Thoracic aorta (tissue), 2 donors: ENCODE data around the gene KCNJ15. TPM values are rescaled to one million over a fixed set of nuclear protein-coding genes. Genes with fewer than 3 reads are reported as not detected.
A peak's percentile ranks its signal among the peaks of the same experiment; 100 is the strongest.

Source experiments
- ATAC-seq: fragments of 150-250 bp; one replicate; pipeline ENCODE4 v1.8.0; 2017; ENCODE audit warnings: low read depth; ENCODE audit not compliant: insufficient number of reproducible peaks, low FRiP score
- DNase-seq: peaks from one replicate; pipeline ENCODE4 v3.0.0-alpha.2; 2020; ENCODE audit warnings: low spot score
- H3K27ac ChIP-seq, 2 donors: fragments of 200-600 bp; sonication (generic); 1 replicate in 1 of 2; 2 replicates in 1 of 2; pipeline ENCODE4 v1.5.1; 2016; ENCODE audit warnings: mild to moderate bottlenecking in 2 of 2, moderate library complexity in 2 of 2
- H3K27me3 ChIP-seq: fragments of 200-600 bp; sonication (generic); replicated peaks from 2 replicates; pipeline ENCODE4 v1.6.0; 2016; ENCODE audit warnings: mild to moderate bottlenecking; ENCODE audit not compliant: insufficient read depth
- H3K36me3 ChIP-seq: fragments of 200-600 bp; sonication (generic); one replicate; pipeline ENCODE4 v1.5.1; 2016
- H3K4me1 ChIP-seq, 2 donors: fragments of 200-600 bp; sonication (generic); 1 replicate in 1 of 2; 2 replicates in 1 of 2; pipeline versions ENCODE4 v1.5.1 to v1.6.0; 2016; ENCODE audit warnings: low read depth in 2 of 2, mild to moderate bottlenecking in 1 of 2; ENCODE audit not compliant: control insufficient read depth in 1 of 2
- H3K4me3 ChIP-seq: fragments of 200-600 bp; sonication (generic); 2 replicates; pipeline ENCODE4 v1.5.1; 2016; ENCODE audit warnings: mild to moderate bottlenecking
- H3K9me3 ChIP-seq: fragments of 200-600 bp; sonication (generic); 2 replicates; pipeline ENCODE4 v1.5.1; 2016
- total RNA-seq, 2 donors: library from RNA; depleted of rRNA; stranded (reverse); fragments of >200 nt; gene quantifications; one replicate each; pipeline versions ENCODE4 v1.1.0 to v1.2.3, GENCODE V29; 2016
- TF ChIP-seq, protein P1 (sequence below): fragments of 200-600 bp; sonication (generic); IDR thresholded peaks from one replicate; pipeline ENCODE4 v1.5.1; 2019; ENCODE audit warnings: antibody characterized with exemption

KCNJ15 gene
- total RNA-seq, 2 donors from 2014 or later, result 0.41 to 1.8 TPM

DNA sequence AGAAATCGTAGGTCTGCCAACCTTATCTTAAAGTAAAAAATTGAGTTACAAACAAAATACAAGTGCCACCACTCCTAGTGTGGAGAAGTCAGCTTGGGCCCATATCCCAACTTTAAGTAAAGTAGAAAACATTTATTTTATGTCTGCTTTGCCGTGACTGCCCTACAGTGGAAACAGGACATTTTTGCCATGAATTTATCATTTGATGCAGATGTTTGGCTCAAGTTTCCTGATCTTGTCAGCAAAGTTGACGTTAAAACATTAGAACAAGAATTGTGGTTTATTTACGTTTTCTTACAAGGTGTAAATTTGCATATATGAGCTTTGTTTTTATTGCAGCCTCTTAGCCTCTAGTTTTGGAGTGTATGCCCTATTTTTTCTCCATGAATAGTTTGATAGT, 17.1 kb upstream of the KCNJ15 start:
- H3K9me3 ChIP-seq, result no peaks in the 10 kb centered on the region
- no peak overlapping the region for H3K4me3 ChIP-seq
- DNase-seq (no peak), ATAC-seq (no peak)
- H3K27ac ChIP-seq, result peak overlapping the region; percentile 92 to 93
- TF ChIP-seq, protein P1, sequence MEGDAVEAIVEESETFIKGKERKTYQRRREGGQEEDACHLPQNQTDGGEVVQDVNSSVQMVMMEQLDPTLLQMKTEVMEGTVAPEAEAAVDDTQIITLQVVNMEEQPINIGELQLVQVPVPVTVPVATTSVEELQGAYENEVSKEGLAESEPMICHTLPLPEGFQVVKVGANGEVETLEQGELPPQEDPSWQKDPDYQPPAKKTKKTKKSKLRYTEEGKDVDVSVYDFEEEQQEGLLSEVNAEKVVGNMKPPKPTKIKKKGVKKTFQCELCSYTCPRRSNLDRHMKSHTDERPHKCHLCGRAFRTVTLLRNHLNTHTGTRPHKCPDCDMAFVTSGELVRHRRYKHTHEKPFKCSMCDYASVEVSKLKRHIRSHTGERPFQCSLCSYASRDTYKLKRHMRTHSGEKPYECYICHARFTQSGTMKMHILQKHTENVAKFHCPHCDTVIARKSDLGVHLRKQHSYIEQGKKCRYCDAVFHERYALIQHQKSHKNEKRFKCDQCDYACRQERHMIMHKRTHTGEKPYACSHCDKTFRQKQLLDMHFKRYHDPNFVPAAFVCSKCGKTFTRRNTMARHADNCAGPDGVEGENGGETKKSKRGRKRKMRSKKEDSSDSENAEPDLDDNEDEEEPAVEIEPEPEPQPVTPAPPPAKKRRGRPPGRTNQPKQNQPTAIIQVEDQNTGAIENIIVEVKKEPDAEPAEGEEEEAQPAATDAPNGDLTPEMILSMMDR, result no peak
- no peaks in the 10 kb centered on the region for H3K27me3 ChIP-seq
- H3K4me1 ChIP-seq, result peaks cover 20 to 61% of the 10 kb centered on the region in 2 donors
- no peaks in the 10 kb centered on the region for H3K36me3 ChIP-seq

DNA sequence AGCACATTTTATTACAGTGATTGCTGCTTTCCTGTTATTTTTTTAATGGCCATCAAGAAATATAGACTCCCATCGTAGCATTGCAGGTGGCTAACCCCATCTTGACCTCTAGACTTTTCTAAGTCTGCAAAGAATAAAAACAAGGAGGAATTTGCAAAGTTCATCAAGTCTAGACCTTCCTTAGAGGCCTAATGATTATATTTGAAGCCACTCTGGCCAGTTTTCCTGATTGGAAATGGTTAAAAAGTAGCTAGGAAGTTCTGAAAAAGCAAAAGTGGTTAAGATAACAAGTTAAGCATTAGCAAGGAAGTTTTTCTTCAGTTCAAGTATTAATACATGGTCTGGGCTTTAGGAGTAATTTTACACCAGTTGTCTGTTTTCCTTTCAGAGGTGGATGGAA, 16.7 kb upstream of the KCNJ15 start:
- ATAC-seq (no peak), DNase-seq (no peak)
- peaks cover 20 to 66% of the 10 kb centered on the region in 2 donors for H3K4me1 ChIP-seq
- no peaks in the 10 kb centered on the region for H3K36me3 ChIP-seq
- no peak overlapping the region for H3K4me3 ChIP-seq
- peak overlapping the region; percentile 92 to 93 for H3K27ac ChIP-seq
- TF ChIP-seq, protein P1, result no peak
- H3K27me3 ChIP-seq, result no peaks in the 10 kb centered on the region
- H3K9me3 ChIP-seq, result no peaks in the 10 kb centered on the region

DNA sequence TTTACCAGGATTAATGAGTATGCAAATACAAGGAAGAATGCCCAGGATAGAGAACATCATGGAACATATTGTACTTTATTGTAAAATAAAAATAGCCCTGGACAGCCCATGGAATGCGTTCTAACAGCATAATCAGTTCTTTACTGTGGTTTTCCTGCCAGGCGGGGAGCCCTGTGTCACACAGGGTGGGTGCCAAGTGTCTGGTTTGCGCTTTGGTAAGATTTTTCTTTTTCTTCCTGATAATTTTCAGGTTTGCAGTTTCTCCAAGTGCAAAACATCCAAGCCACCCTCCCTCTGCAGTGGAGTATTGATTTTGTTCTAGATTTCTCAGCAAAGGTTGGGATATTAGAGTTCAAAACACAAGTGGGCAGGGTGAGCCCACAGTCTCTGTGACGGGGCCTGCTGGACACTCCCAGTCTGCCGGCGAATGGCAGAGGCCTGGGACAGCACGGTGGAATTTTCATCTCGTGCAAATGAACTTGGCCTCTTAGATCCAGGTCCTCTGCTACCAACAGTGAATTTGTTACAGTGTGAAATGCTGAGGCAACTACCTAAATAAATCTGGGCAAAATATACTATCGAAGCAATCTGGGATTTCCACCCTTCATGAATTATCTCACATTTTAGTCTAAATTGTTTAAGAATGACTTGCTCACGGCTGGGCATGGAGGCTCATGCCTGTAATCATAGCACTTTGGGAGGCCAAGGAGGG, 15.6 kb upstream of the KCNJ15 start:
- ATAC-seq (peak; percentile 60), DNase-seq (peak; percentile 16)
- Histone ChIP-seq H3K36me3 (no peaks in the 10 kb centered on the region), H3K4me1 (peaks cover 20 to 70% of the 10 kb centered on the region in 2 donors), H3K4me3 (no peak overlapping the region), H3K27ac (peak overlapping the region; percentile 92 to 93), H3K27me3 (no peaks in the 10 kb centered on the region), H3K9me3 (no peaks in the 10 kb centered on the region)
- TF ChIP-seq, protein P1, result no peak

DNA sequence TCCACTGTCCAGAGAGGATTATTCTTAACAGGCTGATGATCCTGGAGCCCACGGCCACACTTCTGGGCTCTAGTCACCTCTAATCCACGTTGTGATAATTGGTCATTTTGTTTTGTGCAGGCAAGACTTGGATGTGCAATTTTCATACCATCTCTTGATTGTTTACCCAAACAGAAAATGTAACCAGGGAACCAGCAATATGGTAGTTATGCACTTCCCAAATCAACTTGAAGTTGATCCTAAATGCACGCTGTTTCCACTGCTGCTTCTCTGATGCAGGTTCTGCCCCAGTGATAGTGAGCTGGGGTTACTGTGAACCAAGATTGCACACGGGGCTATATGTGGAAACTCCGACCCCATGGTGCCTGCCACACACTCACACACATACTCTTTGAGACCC, 14.7 kb upstream of the KCNJ15 start:
- TF ChIP-seq, protein P1, result no peak

DNA sequence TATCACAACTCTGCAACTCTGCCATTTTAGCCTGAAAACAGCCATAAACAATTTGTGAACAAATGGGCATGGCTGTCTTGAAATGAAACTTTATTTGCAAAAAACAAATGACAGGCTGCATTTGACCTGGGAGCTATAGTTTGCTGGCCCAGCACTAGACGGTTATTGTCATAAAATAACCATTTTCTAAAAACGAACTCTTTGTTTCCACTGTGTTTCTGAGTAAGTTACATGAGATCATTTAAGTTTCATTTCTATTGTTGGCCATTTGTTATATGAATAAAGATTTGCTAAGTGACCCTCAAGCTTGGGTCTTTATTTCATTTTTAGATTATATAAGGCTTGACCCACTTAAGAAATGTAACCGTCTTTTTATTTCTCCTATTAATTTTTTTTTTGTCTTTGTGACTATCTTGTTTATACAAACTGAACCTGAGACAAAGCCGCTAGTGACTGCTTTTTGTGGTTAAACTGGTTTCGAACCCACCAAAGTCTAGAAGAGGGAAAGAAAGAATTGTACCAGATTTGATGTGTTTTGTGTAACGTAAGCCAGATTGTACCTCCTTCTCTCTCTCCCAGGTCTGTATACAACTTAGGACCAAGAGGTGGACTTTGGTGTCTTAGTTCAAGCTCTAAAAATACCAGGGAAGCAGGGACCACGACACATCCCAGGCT, 12.9 kb upstream of the KCNJ15 start:
- H3K4me3 ChIP-seq, result no peak overlapping the region
- TF ChIP-seq, protein P1, result no peak
- DNase-seq (no peak), ATAC-seq (no peak)
- H3K36me3 ChIP-seq, result no peaks in the 10 kb centered on the region
- H3K27me3 ChIP-seq, result no peaks in the 10 kb centered on the region
- H3K27ac ChIP-seq, result peak overlapping the region; percentile 92 to 93
- H3K4me1 ChIP-seq, result peaks cover 20 to 66% of the 10 kb centered on the region in 2 donors
- no peaks in the 10 kb centered on the region for H3K9me3 ChIP-seq

More for the DNA sequence above, 14.7 kb upstream of the KCNJ15 start:
- H3K9me3 ChIP-seq, result no peaks in the 10 kb centered on the region
- H3K36me3 ChIP-seq, result no peaks in the 10 kb centered on the region
- no peak for ATAC-seq
- H3K4me1 ChIP-seq, result peaks cover 20 to 66% of the 10 kb centered on the region in 2 donors
- no peak overlapping the region for H3K4me3 ChIP-seq
- no peak for DNase-seq
- H3K27ac ChIP-seq, result peak overlapping the region; percentile 92 to 93
- no peaks in the 10 kb centered on the region for H3K27me3 ChIP-seq
